ENCODE results near the gene POP7.
A peak's percentile ranks its signal among the peaks of the same experiment; 100 is the strongest.

The POP7 gene

GRCh38 chr7:100689230-100690135 lies 16.4 kb upstream of the POP7 start:
- Histone ChIP-seq H3K4me1 (peaks cover 21% of the 10 kb centered on the region), H3K9me3 (ENCODE audit: control insufficient read depth, low read length) (no peaks in the 10 kb centered on the region), H2AFZ (no peak overlapping the region), H3K27me3 (ENCODE audit: control insufficient read depth, insufficient read depth, low read length) (no peaks in the 10 kb centered on the region), H3K79me2 (peaks cover 36% of the 10 kb centered on the region), H3K4me2 (ENCODE audit: low read length) (no peak overlapping the region), H3K36me3 (ENCODE audit: control insufficient read depth, insufficient read depth, low read length) (no peaks in the 10 kb centered on the region), H3K27ac (no peak overlapping the region), H3K9ac (no peak overlapping the region), H3K4me3 (ENCODE audit: low read depth, low read length) (no peak overlapping the region)
- no peak for TF ChIP-seq CTCF (IDR thresholded peaks at IDR 0.05)

GRCh38 chr7:100691676-100692577 lies 14.0 kb upstream of the POP7 start:
- no peak overlapping the region for H2AFZ ChIP-seq
- peaks cover 21% of the 10 kb centered on the region for H3K4me1 ChIP-seq
- H3K27me3 ChIP-seq (ENCODE audit: control insufficient read depth, insufficient read depth, low read length) = no peaks in the 10 kb centered on the region
- H3K9me3 ChIP-seq (ENCODE audit: control insufficient read depth, low read length) = no peaks in the 10 kb centered on the region
- peaks cover 36% of the 10 kb centered on the region for H3K79me2 ChIP-seq
- peak overlapping the region; percentile 79 for H3K4me2 ChIP-seq (ENCODE audit: low read length)
- H3K9ac ChIP-seq = no peak overlapping the region
- no peak overlapping the region for H3K27ac ChIP-seq
- H3K36me3 ChIP-seq (ENCODE audit: control insufficient read depth, insufficient read depth, low read length) = no peaks in the 10 kb centered on the region
- H3K4me3 ChIP-seq (ENCODE audit: low read depth, low read length) = peak overlapping the region; percentile 24
- TF ChIP-seq CTCF (IDR thresholded peaks at IDR 0.05) = peak; percentile 92

GRCh38 chr7:100692578-100692961 lies 13.4 kb upstream of the POP7 start:
- Histone ChIP-seq H3K4me2 (ENCODE audit: low read length) (peak overlapping the region; percentile 79), H3K4me1 (peaks cover 21% of the 10 kb centered on the region), H3K9ac (no peak overlapping the region), H3K9me3 (ENCODE audit: control insufficient read depth, low read length) (no peaks in the 10 kb centered on the region), H2AFZ (no peak overlapping the region), H3K36me3 (ENCODE audit: control insufficient read depth, insufficient read depth, low read length) (no peaks in the 10 kb centered on the region), H3K27me3 (ENCODE audit: control insufficient read depth, insufficient read depth, low read length) (no peaks in the 10 kb centered on the region), H3K27ac (peak overlapping the region; percentile 15), H3K79me2 (peaks cover 36% of the 10 kb centered on the region), H3K4me3 (ENCODE audit: low read depth, low read length) (peak overlapping the region; percentile 65)
- TF ChIP-seq CTCF (IDR thresholded peaks at IDR 0.05) = no peak

- peak overlapping the region; percentile 64 for H3K9ac ChIP-seq
- TF ChIP-seq CTCF (IDR thresholded peaks at IDR 0.05) = no peak
- peaks cover 21% of the 10 kb centered on the region for H3K4me1 ChIP-seq
- no peaks in the 10 kb centered on the region for H3K36me3 ChIP-seq (ENCODE audit: control insufficient read depth, insufficient read depth, low read length)
- H3K4me3 ChIP-seq (ENCODE audit: low read depth, low read length) = peak overlapping the region; percentile 65
- peak overlapping the region; percentile 25 for H3K27ac ChIP-seq
- H3K9me3 ChIP-seq (ENCODE audit: control insufficient read depth, low read length) = no peaks in the 10 kb centered on the region
- peak overlapping the region; percentile 79 for H3K4me2 ChIP-seq (ENCODE audit: low read length)
- H3K79me2 ChIP-seq = peaks cover 31% of the 10 kb centered on the region
- H3K27me3 ChIP-seq (ENCODE audit: control insufficient read depth, insufficient read depth, low read length) = no peaks in the 10 kb centered on the region
- peak overlapping the region; percentile 31 for H2AFZ ChIP-seq
These were observed 12.4 kb upstream of the POP7 start for GRCh38 chr7:100693312-100694097.

Measured in parathyroid adenoma (tissue), 2 donors.